COLO829 (cell line): Measurements from ENCODE around the gene NPTN.
A peak's percentile ranks its signal among the peaks of the same experiment; 100 is the strongest.
"Not testable (repeated sequence)": the region's sequence is repeated elsewhere in the genome, so short reads cannot be mapped to it uniquely, and the experiment has no call there.

Source experiments
- DNase-seq: peaks from one replicate; pipeline ENCODE4 v3.0.0; 2012; ENCODE audit warnings: low spot score

NPTN gene

DNA sequence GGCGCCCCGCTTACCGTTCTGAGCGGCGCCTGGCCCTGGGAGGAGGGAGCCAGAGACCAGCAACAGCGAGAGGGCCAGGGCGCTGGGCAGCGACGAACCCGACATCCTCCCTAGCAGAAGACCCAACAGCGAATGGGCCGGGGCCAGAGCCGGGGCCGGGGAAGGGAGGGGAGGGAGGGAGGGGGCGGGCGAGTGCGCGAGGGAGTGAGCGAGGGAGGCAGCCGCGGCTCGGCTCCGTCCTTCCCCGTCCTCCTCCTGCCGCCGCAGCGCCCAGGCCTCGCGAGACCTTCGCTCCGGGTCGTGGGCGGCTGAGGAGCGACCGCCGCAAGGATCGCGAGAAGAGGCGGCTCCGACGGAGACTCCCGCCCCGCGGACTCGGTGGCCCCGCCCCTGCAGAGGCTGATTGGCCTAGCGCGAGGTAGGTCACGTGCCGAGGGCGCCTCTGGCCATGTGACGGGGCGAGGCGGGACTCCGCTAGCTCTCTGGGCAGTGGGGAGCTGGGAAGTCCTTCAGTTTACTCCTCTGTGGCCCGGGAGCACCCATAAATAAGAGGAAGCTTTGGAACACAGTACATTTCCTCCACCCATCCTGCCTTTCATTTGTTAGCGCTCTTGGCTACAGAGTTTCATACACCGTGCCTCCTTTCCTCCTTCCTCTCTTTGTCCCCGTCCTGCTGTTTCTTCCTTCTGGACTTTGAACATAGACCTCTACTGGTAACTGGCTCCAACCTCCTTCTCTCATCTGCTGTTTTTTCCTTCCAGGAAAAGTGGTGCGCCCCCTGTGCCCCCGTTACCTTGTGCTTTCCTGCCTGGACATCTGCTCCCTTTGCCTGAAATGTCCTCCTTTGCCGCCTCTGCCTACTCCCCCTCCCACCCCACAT lies at the start of gene NPTN:
NPTN (minus strand) TSS at position 279 of the 880 bp plus-strand sequence; CDS start at position 105, 174 bp downstream.
- peak; percentile 89 for DNase-seq

DNA sequence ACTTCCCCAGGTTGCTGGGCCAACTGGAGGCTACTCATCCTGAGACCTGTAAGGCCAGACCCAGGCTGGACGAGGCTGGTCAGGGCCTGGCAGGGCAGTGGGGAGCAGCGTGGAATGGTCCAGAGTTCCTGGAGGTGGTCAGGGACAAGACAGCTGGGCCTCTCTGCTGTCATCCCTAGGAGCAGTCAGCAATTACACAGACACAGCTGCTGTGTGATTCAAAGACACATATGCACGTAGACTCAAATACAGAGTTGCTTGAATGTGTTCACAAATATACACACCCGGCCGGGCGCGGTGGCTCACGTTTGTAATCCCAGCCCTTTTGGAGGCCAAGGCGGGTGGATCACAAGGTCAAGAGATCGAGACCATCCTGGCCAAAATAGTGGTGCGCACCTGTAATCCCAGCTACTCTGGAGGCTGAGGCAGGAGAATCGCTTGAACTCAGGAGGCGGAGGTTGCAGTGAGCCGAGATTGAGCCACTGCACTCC lies 49.5 kb upstream of the NPTN start:
- DNase-seq: no peak

DNA sequence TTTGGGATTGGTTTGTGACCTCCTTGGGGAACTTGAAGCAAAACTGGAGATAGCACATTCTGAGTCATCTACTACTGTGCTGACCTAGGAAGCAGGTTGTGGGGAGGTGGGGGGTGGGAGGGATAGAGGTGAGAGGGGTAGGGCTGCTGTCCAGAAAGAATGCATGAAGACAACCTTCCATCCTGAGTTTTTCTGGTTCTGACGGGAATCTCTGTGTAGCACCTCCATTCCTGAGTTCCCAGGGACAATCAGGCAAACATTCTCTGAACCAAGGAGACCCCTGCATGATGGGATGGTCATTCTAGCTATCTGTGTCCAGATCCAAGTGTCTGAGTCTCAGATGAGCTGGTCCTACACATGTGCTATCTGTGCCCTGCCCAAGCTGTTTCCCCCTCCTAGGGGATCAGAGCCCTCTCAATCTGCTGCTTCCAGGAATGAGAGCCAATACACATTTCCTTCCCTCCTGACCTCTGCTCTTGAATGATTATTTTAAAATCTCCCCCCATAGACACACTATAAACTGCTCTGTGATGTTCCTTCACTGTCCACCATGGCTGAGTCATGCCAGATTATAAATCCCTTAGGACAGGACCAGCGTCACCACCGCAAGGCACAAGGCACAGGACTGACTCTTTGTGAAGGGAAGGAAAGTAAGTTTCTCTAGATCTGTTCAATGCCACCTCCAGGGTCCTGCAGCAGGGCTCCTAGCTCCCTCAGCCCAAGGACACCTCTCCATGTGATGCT lies 48.8 kb upstream of the NPTN start:
- DNase-seq: no peak

DNA sequence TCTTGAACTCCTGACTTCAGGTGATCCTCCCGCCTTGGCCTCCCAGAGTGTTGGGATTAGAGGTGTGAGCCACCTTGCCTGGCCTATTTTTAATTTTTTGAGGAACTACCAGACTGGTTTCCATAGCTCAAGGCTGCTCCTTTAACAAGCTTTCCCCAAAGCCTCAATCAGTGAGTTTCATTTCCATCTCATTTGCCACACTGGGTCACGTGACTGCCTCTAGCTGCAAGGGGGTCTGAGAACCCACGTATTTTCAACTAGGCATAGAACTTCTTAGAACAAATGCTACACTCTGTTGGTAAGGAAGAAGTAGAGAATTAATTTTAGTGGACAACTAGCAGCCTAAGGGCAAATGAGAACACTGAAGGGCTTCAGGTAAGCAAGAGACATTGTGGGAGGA lies 47.9 kb upstream of the NPTN start:
- no peak for DNase-seq

DNA sequence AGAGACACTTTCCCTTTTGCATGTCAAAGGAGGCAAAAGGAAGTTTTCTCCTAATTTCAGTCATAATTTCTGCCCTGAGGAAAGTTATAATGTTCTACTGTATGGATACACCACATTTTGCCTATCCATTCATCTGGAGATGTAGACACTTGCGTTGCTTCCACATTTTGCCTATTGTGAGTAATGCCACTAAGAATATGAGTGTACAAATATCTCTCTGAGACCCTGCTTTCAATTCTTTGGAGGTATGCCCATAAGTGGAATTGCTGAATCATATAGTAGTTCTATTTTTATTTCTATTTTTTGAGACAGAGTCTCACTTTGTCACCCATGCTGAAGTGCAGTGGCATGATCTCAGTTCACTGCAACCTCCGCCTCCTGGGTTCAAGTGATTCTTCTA lies 47.4 kb upstream of the NPTN start:
- no peak for DNase-seq

DNA sequence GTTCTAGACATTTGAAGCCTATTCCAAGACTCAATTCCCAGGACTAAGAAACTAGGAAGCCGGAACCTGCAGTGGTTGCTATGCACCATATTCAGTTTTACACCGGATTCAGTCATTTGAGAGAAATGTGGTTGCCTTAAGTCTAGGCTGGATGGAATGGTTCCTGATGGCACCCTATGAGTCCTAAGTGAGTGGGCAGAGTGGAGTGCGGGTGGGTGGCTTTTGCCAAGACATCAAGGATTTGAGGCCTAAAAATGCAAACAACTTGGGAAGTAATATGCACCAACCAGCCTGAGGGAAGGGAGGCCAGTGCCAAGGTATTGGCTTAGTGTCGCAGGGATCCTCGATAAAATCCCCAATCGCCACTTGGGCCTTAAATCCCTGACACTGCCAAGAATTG lies 46.8 kb upstream of the NPTN start:
- no peak for DNase-seq

DNA sequence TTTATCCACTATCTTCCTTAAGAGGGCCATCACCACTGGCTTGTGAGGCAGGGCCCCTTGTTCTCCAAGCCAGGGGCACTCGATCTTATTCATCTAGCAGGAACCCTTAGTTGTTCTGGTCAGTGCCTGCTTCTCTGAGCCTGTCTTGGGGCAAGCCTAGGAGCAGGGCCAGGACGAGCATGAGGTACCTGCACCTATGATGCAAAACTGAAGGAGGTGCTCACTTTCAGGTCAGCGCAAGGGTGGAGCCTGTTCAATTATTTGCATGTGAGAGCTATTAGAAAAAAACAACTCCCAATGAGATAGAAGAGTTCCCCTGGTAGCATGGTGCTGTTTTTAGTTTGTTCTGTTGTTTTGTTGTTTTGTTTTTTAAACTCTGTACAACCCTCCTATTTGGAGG lies 46.0 kb upstream of the NPTN start:
- no peak for DNase-seq

DNA sequence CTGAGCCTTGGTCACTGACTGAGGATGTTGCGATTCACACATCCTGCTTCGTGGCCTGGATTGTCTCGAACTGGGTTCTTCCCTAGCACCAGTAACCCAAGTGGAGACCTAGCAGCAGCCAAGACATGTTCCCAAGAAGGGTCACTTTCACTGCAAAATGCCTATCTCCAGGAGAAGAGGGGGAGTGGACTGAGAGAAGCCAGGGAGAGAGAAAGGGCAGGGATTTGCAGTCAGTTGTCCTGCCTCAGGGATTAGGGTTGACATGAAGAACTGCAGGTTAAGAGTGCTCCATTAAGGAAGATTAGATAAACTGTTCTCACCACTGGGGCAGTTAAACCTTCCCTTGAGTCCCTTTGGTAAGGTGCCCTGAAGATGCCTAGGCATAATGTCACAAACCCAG lies 45.3 kb upstream of the NPTN start:
- no peak for DNase-seq

DNA sequence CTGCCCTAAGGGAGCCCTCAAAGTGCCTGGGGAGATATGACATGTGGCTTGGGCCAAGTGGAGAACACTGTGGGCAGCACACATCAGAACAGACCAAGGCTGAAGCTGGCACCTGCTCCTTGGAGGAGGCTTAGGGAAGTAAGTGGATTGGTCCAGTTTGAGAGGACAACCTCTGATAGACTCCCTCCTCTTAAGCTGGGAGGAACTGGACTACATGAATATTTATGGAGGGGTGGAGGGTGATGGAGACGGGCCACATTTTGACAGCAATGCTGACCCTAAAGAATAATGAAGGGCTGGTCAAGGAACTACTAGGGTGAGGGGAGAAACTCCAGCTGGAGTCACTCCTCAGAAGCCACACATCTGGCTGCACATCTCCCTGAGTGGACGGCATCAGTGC lies 44.5 kb upstream of the NPTN start:
- no peak for DNase-seq

DNA sequence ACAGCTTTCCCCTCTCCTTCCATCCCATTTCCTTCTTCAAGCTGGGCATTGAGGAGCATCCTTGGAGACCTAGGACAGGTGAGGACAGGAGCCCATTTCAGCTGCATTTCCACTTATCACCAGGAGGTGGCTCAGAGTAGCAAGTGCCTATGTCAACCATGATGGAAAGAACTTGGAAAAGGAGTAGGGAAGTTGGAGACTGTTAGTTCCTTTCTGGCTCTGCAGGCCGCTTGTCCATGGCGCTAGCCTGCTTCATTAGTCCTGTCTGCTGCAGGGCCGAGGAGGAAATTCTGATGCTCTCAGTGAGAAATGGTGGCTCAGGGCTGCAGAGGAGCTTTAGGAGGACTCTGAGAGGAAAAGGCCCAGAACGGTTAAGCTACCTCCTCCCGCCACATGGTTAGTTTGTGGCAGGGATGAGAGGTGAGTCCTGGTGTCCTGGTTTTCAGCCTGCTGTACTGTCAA lies 44.0 kb upstream of the NPTN start:
- DNase-seq: no peak

DNA sequence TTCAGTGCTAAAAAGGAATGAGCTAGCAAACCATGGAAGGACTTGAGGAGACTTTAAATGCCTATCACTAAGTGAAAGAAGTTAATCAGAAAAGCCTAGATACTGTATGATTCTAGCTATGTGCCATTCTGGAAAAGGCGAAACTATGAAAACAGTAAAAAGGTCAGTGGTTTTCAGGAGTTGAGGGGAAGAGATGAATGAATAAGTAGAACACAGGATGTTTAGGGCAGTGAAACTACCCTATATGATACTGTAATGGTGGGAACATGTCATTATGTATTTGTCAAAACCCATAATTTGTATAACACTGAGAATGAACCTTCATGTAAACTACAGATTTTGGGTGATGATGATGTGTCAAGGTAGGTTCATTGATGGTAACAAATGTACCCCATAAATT lies 41.4 kb upstream of the NPTN start:
- DNase-seq: no peak

DNA sequence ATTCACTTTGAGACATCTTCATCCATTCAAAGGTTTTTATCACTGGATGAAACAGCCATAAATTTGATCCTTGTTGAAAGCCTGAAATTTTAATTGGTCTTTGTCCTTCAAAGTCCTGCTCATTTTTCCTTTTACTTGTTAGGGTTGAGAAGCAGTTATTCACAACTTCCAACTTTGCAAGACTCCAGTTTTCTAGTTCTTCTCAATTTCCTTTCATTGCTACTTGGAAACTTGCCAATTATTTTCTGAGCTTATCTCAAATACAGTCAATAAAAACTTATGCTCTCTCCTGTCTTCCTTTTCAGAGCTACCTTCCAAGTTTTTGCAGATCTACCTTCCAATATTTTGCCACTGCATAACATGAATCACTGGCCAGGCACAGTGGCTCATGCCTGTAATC lies 27.3 kb upstream of the NPTN start:
- no peak for DNase-seq

DNA sequence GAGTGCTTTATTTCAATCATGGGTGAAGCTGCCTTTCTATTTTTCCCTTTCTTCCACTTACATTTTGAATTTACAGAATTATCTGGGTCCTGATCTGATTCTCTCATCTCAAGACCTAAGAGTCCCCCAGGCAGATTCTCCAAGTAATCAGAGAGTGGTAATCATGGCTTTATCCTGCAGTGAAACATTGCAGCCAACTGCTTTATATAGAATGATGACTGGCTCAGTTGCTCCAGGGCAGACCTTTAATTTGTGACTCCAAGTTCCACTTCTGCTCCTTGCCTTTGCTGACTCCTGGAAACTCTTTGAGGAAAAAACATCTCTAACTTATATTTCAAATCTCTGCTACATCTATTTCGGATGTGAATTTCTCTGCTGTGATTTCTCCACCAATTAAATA lies 25.5 kb upstream of the NPTN start:
- DNase-seq: no peak

DNA sequence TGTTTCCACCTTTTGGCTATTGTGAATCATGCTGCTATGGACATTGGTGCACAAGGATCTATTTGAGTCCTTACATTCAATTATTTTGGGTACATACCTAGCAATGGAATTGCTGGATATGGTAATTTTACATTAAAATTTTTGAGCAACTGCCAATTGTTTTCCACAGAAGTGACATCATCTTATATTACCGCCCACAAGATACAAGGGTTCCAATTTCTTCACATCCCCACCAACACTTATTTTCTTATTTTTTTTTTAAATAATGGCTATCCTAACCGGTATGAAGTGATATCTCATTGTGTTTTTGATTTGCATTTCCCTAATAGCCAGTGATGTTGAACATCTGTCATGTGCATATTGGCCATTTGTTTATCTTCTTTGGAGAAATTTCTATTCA lies 22.5 kb upstream of the NPTN start:
- DNase-seq: no peak

DNA sequence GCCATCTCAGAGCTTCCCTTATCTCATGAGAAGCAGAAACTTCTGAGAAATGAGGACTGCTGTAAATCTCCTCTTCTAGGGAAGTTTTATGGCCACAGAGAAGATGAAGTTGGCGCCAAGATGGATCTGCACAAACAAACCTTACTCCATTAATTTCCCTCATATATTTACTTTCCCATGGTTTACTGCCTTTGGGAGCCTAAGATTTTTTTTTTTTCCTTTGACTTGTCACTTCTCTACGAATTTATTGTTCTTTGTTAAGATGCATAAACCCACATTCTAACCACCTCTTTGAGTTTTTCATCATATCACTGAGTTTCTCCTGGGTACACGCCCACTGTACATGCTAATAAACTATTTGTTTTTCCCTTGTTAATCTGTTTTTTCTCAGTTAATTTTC lies 21.5 kb upstream of the NPTN start:
- DNase-seq: no peak

DNA sequence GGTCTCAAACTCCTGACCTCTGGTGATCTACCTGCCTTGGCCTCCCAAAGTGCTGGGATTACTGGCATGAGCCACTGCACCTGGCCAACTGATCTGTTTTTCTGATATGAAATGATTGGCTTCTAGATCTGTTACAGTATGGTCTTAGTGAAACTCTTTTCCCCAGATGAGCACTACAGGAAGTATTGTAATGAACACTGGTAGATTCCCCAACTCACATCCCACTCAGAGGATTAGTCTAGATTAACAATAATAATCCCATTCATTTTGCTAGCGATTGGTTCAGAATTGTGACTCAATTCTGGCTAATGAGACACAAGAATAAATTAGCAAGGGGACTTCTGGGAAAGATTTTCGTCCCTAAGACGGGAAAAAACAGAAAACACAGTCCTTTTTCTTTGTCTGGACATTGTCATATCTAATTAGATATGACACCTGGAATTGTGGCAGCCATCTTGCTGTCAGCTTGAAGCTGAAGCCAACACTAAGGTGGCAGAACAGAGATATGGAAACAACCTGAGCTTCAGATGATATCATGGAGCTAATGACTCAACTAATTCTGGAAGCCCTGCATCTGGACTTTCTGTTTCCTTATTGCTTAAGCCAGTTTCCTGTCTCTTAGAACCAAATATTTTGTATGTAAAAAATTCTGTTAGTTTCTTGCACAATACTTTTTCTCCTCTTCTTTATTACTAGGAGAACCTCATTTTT lies 17.4 kb upstream of the NPTN start:
- no peak for DNase-seq

DNA sequence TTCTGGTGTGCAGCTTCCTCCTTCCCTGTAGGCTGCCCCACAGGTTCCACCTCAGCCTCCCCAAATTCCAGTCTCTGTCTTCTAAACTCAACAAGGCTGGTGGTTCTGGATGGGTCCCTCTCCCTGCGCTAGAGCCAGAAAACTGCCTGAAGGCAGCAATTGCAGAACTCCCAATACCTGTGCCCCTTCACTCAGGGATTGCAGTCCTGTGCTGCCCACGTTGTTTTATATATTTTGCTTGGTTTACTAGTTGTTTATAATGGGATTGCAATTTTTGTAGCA lies 14.8 kb upstream of the NPTN start:
- DNase-seq: no peak

DNA sequence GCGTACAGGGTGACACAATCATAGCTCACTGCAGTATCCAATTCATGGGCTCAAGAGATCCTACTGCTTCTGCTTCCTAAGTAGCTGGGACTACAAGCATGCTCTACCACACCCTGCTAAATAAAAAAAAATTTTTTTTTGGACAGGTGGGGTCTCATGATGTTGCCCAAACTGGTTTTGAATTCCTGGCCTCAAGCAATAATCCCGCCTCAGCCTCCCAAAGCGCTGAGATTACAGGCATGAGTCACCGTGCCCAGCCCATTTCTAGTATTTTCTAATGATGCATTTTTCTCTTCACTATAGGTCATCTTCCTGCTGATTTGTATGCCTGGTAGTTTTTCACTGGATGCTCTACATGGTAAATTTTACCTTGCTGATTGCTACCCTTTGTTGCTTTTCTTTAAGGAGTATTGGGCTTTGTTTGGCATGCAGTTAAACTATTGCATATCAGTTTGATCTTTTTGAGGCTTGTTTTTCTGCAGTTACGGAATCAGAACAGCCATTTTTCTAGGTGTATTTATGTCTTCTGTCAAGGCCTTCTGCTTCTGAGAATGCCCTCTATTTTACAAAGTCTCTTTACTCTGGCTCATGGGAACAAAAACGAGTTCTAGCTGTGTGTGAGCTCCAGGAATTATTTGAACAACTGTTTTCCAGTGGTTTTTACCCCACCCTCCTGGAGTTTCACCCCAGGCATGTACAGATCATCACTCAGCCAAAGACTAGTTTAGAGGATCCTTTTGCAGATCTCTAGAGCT lies 14.2 kb upstream of the NPTN start:
- no peak for DNase-seq

DNA sequence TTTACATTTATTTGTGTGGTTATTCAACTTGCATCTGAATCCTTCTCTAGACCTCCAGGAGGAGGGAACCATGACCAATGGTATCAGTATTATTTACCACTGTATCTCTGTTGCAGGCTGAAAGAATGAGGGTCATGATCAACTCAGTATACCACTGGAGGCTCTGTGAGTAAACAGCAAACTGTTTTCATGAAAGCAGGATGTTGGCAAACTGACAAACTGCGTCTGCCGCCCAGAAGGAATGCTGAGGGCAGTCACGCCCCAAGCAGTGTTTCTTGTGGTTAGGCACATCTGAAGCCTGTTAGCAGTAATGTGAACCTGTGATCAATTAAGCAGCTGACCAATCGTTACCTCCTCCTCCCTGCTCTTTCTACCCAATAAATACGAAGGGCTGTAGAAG lies 6.3 kb upstream of the NPTN start:
- not testable (repeated sequence) for DNase-seq

DNA sequence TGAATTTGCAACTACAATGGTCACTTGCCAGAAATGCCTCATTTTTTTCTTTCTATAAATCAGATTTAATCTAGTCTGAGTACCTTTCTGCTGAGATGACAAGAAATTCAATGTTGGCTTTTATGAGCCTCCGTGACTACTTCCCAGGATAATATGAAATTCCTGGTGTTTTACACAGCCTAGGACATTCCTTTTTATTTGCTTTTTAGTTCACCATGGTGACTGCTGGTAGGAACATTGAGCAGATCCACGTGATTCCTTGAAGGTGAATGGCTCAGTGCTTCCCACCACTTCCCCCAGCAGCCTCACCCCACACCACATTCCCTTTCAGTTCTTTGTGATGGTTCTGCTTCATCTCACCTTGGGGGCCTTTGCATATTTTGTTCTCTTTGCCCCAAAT lies 4.3 kb upstream of the NPTN start:
- no peak for DNase-seq

DNA sequence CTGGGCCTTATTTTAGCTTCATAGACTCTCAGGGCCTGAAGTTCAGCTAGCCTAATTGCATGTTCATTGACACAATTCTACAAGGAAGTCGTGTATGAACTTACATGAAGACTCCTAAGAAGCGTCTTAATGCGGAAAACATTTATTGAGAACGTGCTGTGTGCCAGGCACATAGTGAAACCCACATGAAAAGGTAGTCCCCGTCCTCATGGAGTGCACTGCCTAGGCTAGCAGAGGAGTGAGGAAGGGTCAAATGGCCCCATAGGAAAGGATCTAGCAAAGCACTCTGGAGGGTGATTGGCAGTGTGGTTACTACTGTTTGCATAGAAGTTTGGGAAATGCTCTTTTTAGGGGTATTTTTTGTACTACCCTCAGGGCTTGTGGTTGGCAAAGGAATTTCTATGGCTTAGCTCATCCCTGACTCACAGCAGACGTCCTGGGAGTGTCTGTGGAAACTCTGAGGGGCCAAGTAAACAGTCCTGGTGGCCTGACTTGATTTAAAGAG lies 854 bp upstream of the NPTN start:
- DNase-seq: peak; percentile 78

DNA sequence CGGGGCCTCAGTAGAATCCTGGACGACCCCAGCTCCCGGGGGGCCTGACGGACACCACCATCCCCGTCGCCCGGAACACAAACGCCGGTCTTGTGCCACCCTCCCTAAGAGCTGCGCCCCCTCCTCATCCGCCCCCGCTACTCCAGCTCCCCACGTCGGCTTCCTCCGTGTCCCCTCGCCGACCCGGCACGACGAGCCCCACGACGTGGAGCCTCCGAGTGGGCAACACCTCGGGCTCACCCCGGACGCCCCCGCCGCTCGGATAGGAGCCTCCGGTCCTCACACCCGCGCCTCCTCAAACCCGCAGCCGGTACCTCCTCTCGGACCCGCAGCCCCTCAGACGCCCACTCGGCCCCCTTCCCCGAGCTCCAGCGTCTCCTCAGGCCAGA lies 525 bp downstream of the NPTN start:
- no peak for DNase-seq
